ENCODE data around the gene PUSL1.
A peak's percentile ranks its signal among the peaks of the same experiment; 100 is the strongest.

Gene PUSL1

GRCh38 chr1:1294250-1294890 lies 14.0 kb upstream of the PUSL1 start:
- DNase-seq (ENCODE audit: low read depth in 2 of 2) = no peak

- DNase-seq (ENCODE audit: low read depth in 2 of 2) = no peak
These were observed 13.1 kb upstream of the PUSL1 start for GRCh38 chr1:1295154-1295923.

- DNase-seq (ENCODE audit: low read depth in 2 of 2) = no peak
These were observed 12.0 kb upstream of the PUSL1 start for GRCh38 chr1:1296070-1297061.

GRCh38 chr1:1297802-1298424 lies 10.5 kb upstream of the PUSL1 start:
- no peak for DNase-seq (ENCODE audit: low read depth in 2 of 2)

- no peak for DNase-seq (ENCODE audit: low read depth in 2 of 2)
These were observed 9.3 kb upstream of the PUSL1 start for GRCh38 chr1:1298861-1299685.

- no peak for DNase-seq (ENCODE audit: low read depth in 2 of 2)
These were observed 8.6 kb upstream of the PUSL1 start for GRCh38 chr1:1299686-1300351.

GRCh38 chr1:1300352-1300739 lies 8.1 kb upstream of the PUSL1 start:
- DNase-seq (ENCODE audit: low read depth in 2 of 2) = no peak

- DNase-seq (ENCODE audit: low read depth in 2 of 2) = no peak
These were observed 6.4 kb upstream of the PUSL1 start for GRCh38 chr1:1302006-1302430.

GRCh38 chr1:1302951-1303509 lies 5.4 kb upstream of the PUSL1 start:
- no peak for DNase-seq (ENCODE audit: low read depth in 2 of 2)

- DNase-seq (ENCODE audit: low read depth in 2 of 2) = no peak
These were observed 4.7 kb upstream of the PUSL1 start for GRCh38 chr1:1303736-1304135.

- DNase-seq (ENCODE audit: low read depth in 2 of 2) = no peak
These were observed 3.8 kb upstream of the PUSL1 start for GRCh38 chr1:1304331-1305299.

GRCh38 chr1:1305300-1306069 lies 2.9 kb upstream of the PUSL1 start:
- peak in 1 of 2 donors; percentile 45 for DNase-seq (ENCODE audit: low read depth in 2 of 2)

- no peak for DNase-seq (ENCODE audit: low read depth in 2 of 2)
These were observed 2.2 kb upstream of the PUSL1 start for GRCh38 chr1:1306070-1306660.

GRCh38 chr1:1306661-1307260 lies 1.6 kb upstream of the PUSL1 start:
- no peak for DNase-seq (ENCODE audit: low read depth in 2 of 2)

GRCh38 chr1:1307261-1307922 lies 1.0 kb upstream of the PUSL1 start:
- no peak for DNase-seq (ENCODE audit: low read depth in 2 of 2)

- DNase-seq (ENCODE audit: low read depth in 2 of 2) = no peak
These were observed 406 bp downstream of the PUSL1 start for GRCh38 chr1:1308756-1309250.

Measured in stimulated activated CD4-positive, alpha-beta T cell treated with anti-CD3 and anti-CD28 coated beads, Interleukin-4, amount 100 ng/mL, for 48 hours (primary cell).